ENCODE results near the gene MS4A18.

The MS4A18 gene

GRCh38 chr11:60765355-60765754 lies 40.8 kb downstream of the MS4A18 start:
- no peak for TF ChIP-seq CTCF (IDR thresholded peaks at IDR 0.05; ENCODE audit: control insufficient read depth, extremely low read depth, insufficient read depth)
- H3K4me3 ChIP-seq (ENCODE audit: low read depth, low read length): no peak overlapping the region
- no peak for DNase-seq (ENCODE audit: low read depth)

- DNase-seq (ENCODE audit: low read depth): no peak
- H3K4me3 ChIP-seq (ENCODE audit: low read depth, low read length): no peak overlapping the region
- TF ChIP-seq CTCF (IDR thresholded peaks at IDR 0.05; ENCODE audit: control insufficient read depth, extremely low read depth, insufficient read depth): no peak
These were observed 42.0 kb downstream of the MS4A18 start for GRCh38 chr11:60766547-60766946.

- no peak for DNase-seq (ENCODE audit: low read depth)
- TF ChIP-seq CTCF (IDR thresholded peaks at IDR 0.05; ENCODE audit: control insufficient read depth, extremely low read depth, insufficient read depth): no peak
- no peak overlapping the region for H3K4me3 ChIP-seq (ENCODE audit: low read depth, low read length)
These were observed 42.9 kb downstream of the MS4A18 start for GRCh38 chr11:60767388-60767811.

GRCh38 chr11:60768202-60768601 lies 43.7 kb downstream of the MS4A18 start:
- H3K4me3 ChIP-seq (ENCODE audit: low read depth, low read length): no peak overlapping the region
- no peak for DNase-seq (ENCODE audit: low read depth)
- TF ChIP-seq CTCF (IDR thresholded peaks at IDR 0.05; ENCODE audit: control insufficient read depth, extremely low read depth, insufficient read depth): no peak

- no peak overlapping the region for H3K4me3 ChIP-seq (ENCODE audit: low read depth, low read length)
- no peak for TF ChIP-seq CTCF (IDR thresholded peaks at IDR 0.05; ENCODE audit: control insufficient read depth, extremely low read depth, insufficient read depth)
- DNase-seq (ENCODE audit: low read depth): no peak
These were observed 44.8 kb downstream of the MS4A18 start for GRCh38 chr11:60769273-60769672.

- DNase-seq (ENCODE audit: low read depth): no peak
- no peak overlapping the region for H3K4me3 ChIP-seq (ENCODE audit: low read depth, low read length)
- no peak for TF ChIP-seq CTCF (IDR thresholded peaks at IDR 0.05; ENCODE audit: control insufficient read depth, extremely low read depth, insufficient read depth)
These were observed 45.3 kb downstream of the MS4A18 start for GRCh38 chr11:60769811-60770210.

- no peak for TF ChIP-seq CTCF (IDR thresholded peaks at IDR 0.05; ENCODE audit: control insufficient read depth, extremely low read depth, insufficient read depth)
- DNase-seq (ENCODE audit: low read depth): no peak
- H3K4me3 ChIP-seq (ENCODE audit: low read depth, low read length): no peak overlapping the region
These were observed 46.6 kb downstream of the MS4A18 start for GRCh38 chr11:60771146-60771545.
